ENCODE data around the gene IRF4.

IRF4 gene

GRCh38 chr6:347951-348859, 43.3 kb upstream of the IRF4 start:
- H3K9ac ChIP-seq (ENCODE audit: low read depth, low read length): no peak overlapping the region
- no peaks in the 10 kb centered on the region for H3K4me1 ChIP-seq (ENCODE audit: control insufficient read depth, insufficient read depth, low read length)
- H3K27me3 ChIP-seq (ENCODE audit: control insufficient read depth, insufficient read depth, low read length): no peaks in the 10 kb centered on the region
- no peak overlapping the region for H3K4me3 ChIP-seq (ENCODE audit: low read depth, low read length)
- H3K36me3 ChIP-seq (ENCODE audit: control insufficient read depth, insufficient read depth, low read length): 0 out of 2 replicates have a peak, but pooled peaks cover 3% of the 10 kb centered on the region
- peaks cover 84% of the 10 kb centered on the region for H3K9me3 ChIP-seq (ENCODE audit: control insufficient read depth, insufficient read depth, low read length)
- H3K27ac ChIP-seq (ENCODE audit: low read depth, low read length): no peak overlapping the region

GRCh38 chr6:348860-349396, 42.6 kb upstream of the IRF4 start:
- H3K9ac ChIP-seq (ENCODE audit: low read depth, low read length): no peak overlapping the region
- H3K9me3 ChIP-seq (ENCODE audit: control insufficient read depth, insufficient read depth, low read length): peaks cover 85% of the 10 kb centered on the region
- H3K27me3 ChIP-seq (ENCODE audit: control insufficient read depth, insufficient read depth, low read length): no peaks in the 10 kb centered on the region
- H3K4me3 ChIP-seq (ENCODE audit: low read depth, low read length): no peak overlapping the region
- no peak overlapping the region for H3K27ac ChIP-seq (ENCODE audit: low read depth, low read length)
- no peaks in the 10 kb centered on the region for H3K4me1 ChIP-seq (ENCODE audit: control insufficient read depth, insufficient read depth, low read length)
- 0 out of 2 replicates have a peak, but pooled peaks cover 3% of the 10 kb centered on the region for H3K36me3 ChIP-seq (ENCODE audit: control insufficient read depth, insufficient read depth, low read length)

GRCh38 chr6:349491-349921, 42.0 kb upstream of the IRF4 start:
- 0 out of 2 replicates have a peak, but pooled peaks cover 3% of the 10 kb centered on the region for H3K36me3 ChIP-seq (ENCODE audit: control insufficient read depth, insufficient read depth, low read length)
- no peak overlapping the region for H3K27ac ChIP-seq (ENCODE audit: low read depth, low read length)
- H3K4me1 ChIP-seq (ENCODE audit: control insufficient read depth, insufficient read depth, low read length): no peaks in the 10 kb centered on the region
- peaks cover 81% of the 10 kb centered on the region for H3K9me3 ChIP-seq (ENCODE audit: control insufficient read depth, insufficient read depth, low read length)
- no peak overlapping the region for H3K9ac ChIP-seq (ENCODE audit: low read depth, low read length)
- H3K4me3 ChIP-seq (ENCODE audit: low read depth, low read length): no peak overlapping the region
- no peaks in the 10 kb centered on the region for H3K27me3 ChIP-seq (ENCODE audit: control insufficient read depth, insufficient read depth, low read length)

- Histone ChIP-seq H3K36me3 (ENCODE audit: control insufficient read depth, insufficient read depth, low read length) (0 out of 2 replicates have a peak, but pooled peaks cover 3% of the 10 kb centered on the region), H3K27ac (ENCODE audit: low read depth, low read length) (no peak overlapping the region), H3K9ac (ENCODE audit: low read depth, low read length) (no peak overlapping the region), H3K9me3 (ENCODE audit: control insufficient read depth, insufficient read depth, low read length) (peaks cover 83% of the 10 kb centered on the region), H3K4me1 (ENCODE audit: control insufficient read depth, insufficient read depth, low read length) (no peaks in the 10 kb centered on the region), H3K27me3 (ENCODE audit: control insufficient read depth, insufficient read depth, low read length) (no peaks in the 10 kb centered on the region), H3K4me3 (ENCODE audit: low read depth, low read length) (no peak overlapping the region)
Observed at GRCh38 chr6:350371-350770, 41.2 kb upstream of the IRF4 start.

GRCh38 chr6:351011-351866, 40.3 kb upstream of the IRF4 start:
- H3K4me1 ChIP-seq (ENCODE audit: control insufficient read depth, insufficient read depth, low read length): no peaks in the 10 kb centered on the region
- no peak overlapping the region for H3K27ac ChIP-seq (ENCODE audit: low read depth, low read length)
- H3K4me3 ChIP-seq (ENCODE audit: low read depth, low read length): no peak overlapping the region
- H3K9ac ChIP-seq (ENCODE audit: low read depth, low read length): no peak overlapping the region
- H3K27me3 ChIP-seq (ENCODE audit: control insufficient read depth, insufficient read depth, low read length): no peaks in the 10 kb centered on the region
- peaks cover 82% of the 10 kb centered on the region for H3K9me3 ChIP-seq (ENCODE audit: control insufficient read depth, insufficient read depth, low read length)
- H3K36me3 ChIP-seq (ENCODE audit: control insufficient read depth, insufficient read depth, low read length): 0 out of 2 replicates have a peak, but pooled peaks cover 3% of the 10 kb centered on the region

GRCh38 chr6:351867-352289, 39.7 kb upstream of the IRF4 start:
- no peaks in the 10 kb centered on the region for H3K27me3 ChIP-seq (ENCODE audit: control insufficient read depth, insufficient read depth, low read length)
- H3K27ac ChIP-seq (ENCODE audit: low read depth, low read length): no peak overlapping the region
- no peaks in the 10 kb centered on the region for H3K4me1 ChIP-seq (ENCODE audit: control insufficient read depth, insufficient read depth, low read length)
- no peak overlapping the region for H3K9ac ChIP-seq (ENCODE audit: low read depth, low read length)
- 0 out of 2 replicates have a peak, but pooled peaks cover 3% of the 10 kb centered on the region for H3K36me3 ChIP-seq (ENCODE audit: control insufficient read depth, insufficient read depth, low read length)
- H3K9me3 ChIP-seq (ENCODE audit: control insufficient read depth, insufficient read depth, low read length): peaks cover 81% of the 10 kb centered on the region
- no peak overlapping the region for H3K4me3 ChIP-seq (ENCODE audit: low read depth, low read length)

- H3K9me3 ChIP-seq (ENCODE audit: control insufficient read depth, insufficient read depth, low read length): peaks cover 84% of the 10 kb centered on the region
- no peak overlapping the region for H3K27ac ChIP-seq (ENCODE audit: low read depth, low read length)
- no peaks in the 10 kb centered on the region for H3K4me1 ChIP-seq (ENCODE audit: control insufficient read depth, insufficient read depth, low read length)
- H3K9ac ChIP-seq (ENCODE audit: low read depth, low read length): no peak overlapping the region
- no peaks in the 10 kb centered on the region for H3K27me3 ChIP-seq (ENCODE audit: control insufficient read depth, insufficient read depth, low read length)
- H3K36me3 ChIP-seq (ENCODE audit: control insufficient read depth, insufficient read depth, low read length): 0 out of 2 replicates have a peak, but pooled peaks cover 3% of the 10 kb centered on the region
- H3K4me3 ChIP-seq (ENCODE audit: low read depth, low read length): no peak overlapping the region
Observed at GRCh38 chr6:352474-352873, 39.1 kb upstream of the IRF4 start.

GRCh38 chr6:352896-353470, 38.6 kb upstream of the IRF4 start:
- H3K36me3 ChIP-seq (ENCODE audit: control insufficient read depth, insufficient read depth, low read length): 0 out of 2 replicates have a peak, but pooled peaks cover 3% of the 10 kb centered on the region
- no peaks in the 10 kb centered on the region for H3K4me1 ChIP-seq (ENCODE audit: control insufficient read depth, insufficient read depth, low read length)
- no peak overlapping the region for H3K9ac ChIP-seq (ENCODE audit: low read depth, low read length)
- no peaks in the 10 kb centered on the region for H3K27me3 ChIP-seq (ENCODE audit: control insufficient read depth, insufficient read depth, low read length)
- peaks cover 84% of the 10 kb centered on the region for H3K9me3 ChIP-seq (ENCODE audit: control insufficient read depth, insufficient read depth, low read length)
- no peak overlapping the region for H3K4me3 ChIP-seq (ENCODE audit: low read depth, low read length)
- H3K27ac ChIP-seq (ENCODE audit: low read depth, low read length): no peak overlapping the region

- Histone ChIP-seq H3K27ac (ENCODE audit: low read depth, low read length) (no peak overlapping the region), H3K4me3 (ENCODE audit: low read depth, low read length) (no peak overlapping the region), H3K9me3 (ENCODE audit: control insufficient read depth, insufficient read depth, low read length) (peaks cover 84% of the 10 kb centered on the region), H3K36me3 (ENCODE audit: control insufficient read depth, insufficient read depth, low read length) (0 out of 2 replicates have a peak, but pooled peaks cover 2% of the 10 kb centered on the region), H3K4me1 (ENCODE audit: control insufficient read depth, insufficient read depth, low read length) (no peaks in the 10 kb centered on the region), H3K9ac (ENCODE audit: low read depth, low read length) (no peak overlapping the region), H3K27me3 (ENCODE audit: control insufficient read depth, insufficient read depth, low read length) (no peaks in the 10 kb centered on the region)
Observed at GRCh38 chr6:353642-354614, 37.6 kb upstream of the IRF4 start.
